Hematopoietic multipotent progenitor cell treated with erythropoietin and hydrocortisone succinate and interleukin-3 and kit ligand, for 17 days (in vitro differentiated cells): ENCODE measurements around the gene ARHGAP25.

Source experiments
- DNase-seq: peaks from one replicate; pipeline ENCODE4 v3.0.0-alpha.2; 2015; ENCODE audit warnings: low spot score

Gene ARHGAP25

DNA sequence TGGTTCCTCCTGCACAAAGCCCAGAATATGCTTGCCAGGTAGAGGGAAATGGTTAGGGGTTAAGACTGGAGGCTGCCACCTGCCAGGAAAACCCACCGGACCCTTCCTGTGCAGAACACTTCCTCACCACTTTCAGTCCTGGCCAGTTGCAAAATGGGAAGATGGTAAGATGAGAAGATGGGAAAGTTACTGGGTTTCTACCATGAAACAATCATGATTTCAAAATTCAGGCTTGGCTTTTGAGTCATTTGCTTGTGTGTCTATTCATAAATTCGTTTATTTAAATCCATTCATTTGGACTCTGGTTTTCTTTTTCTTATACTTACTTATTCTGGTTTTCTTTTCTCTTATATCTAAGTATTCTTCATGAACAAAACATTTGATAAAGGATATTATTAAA is 129.4 kb downstream of the ARHGAP25 start:
- no peak for DNase-seq

DNA sequence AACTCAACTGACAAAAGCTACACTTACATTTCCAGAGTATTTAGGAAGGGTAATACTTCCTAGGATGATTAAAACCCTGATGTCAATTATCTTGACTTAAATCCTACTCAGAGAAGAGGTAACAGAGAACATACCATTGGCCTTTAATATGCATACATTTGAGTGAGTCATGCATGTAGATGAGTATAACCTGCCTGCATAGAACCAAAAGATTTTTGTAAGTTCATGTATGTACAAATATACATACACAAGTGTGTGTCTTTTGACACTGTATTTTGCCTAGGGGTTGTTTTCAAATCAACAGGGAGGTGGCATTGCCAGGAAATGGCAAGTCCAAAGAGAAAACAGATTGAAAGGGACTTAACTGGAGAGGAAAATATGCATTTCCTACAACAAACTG is 130.5 kb downstream of the ARHGAP25 start:
- no peak for DNase-seq

DNA sequence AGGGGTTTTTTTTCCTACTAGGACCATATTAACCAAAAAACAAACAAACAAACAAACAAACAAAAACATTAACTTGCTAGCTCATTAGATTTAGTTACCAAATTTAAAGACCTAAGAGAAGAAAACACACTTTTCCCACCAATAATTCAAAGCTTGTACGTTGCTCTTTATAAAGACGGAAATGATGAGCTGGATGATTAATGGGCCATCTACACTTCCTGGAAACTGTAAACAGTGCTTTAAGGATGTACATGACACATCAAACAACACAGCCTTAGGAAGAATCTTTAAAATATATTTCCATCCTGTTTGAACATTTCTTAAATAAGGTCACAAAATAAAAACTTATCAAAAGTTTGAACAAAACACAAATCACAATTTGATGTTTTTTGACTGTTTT is 135.6 kb downstream of the ARHGAP25 start:
- no peak for DNase-seq

DNA sequence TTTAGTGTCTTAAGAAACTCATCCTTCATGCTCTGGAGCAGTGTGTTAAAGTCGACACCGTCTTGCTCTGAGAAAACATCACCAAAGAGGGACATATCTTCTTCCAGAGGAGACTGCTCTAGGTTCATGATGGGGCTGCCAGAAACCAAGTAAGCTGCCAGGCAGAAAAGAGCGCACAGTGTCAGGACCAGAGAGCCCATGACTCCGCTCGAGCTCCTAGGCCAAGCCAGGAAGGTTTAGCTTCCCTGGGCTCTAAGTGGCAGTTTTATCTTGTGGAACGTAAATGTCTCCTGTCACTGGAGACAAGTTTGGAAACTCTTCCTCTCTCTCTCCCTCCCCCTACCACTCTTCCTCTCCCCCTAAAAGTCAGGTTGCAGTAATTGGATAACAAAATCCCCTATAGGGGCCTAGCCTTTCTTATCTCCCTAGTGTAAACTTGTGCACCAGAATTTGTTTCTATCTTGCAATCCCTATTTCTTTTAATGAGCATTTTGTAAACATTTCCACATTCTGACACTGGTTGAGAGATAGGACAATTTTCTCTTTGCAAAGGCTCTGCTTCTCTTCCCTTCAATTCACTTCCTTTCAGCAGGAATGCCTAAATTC is 136.7 kb downstream of the ARHGAP25 start, which contains the start of gene BMP10:
TSS of gene BMP10 (minus strand) at position 239 of the 606 bp plus-strand sequence. CDS start at position 200, 39 bp downstream.
- DNase-seq = no peak
